ENCODE measurements around the gene SMIM36. TPM values are rescaled to one million over a fixed set of nuclear protein-coding genes. Genes with fewer than 3 reads are reported as not detected.
"Not testable (repeated sequence)": the region's sequence is repeated elsewhere in the genome, so short reads cannot be mapped to it uniquely, and the experiment has no call there.

The SMIM36 gene
- total and polyA plus RNA-seq, 2 experiments from 2014 or later = not detected

- H3K79me2 ChIP-seq (replicated peaks; ENCODE audit: insufficient read depth) = no peaks in the 10 kb centered on the region
- no peaks in the 10 kb centered on the region for H3K36me3 ChIP-seq (ENCODE audit: insufficient read depth)
- no peak overlapping the region for H3K27ac ChIP-seq (ENCODE audit: low read depth)
- H3F3A ChIP-seq (replicated peaks; ENCODE audit: low read depth) = no peaks in the 10 kb centered on the region
- no peaks in the 10 kb centered on the region for H3K9me2 ChIP-seq (ENCODE audit: insufficient read depth)
- Mint-ChIP-seq H3K4me1 (peaks cover 21% of the 10 kb centered on the region), H3K36me3 (ENCODE audit: low read depth) (no peaks in the 10 kb centered on the region), H3K27ac (no peak overlapping the region), H3K9me3 (no peaks in the 10 kb centered on the region), H3K27me3 (ENCODE audit: insufficient read depth, low read depth, poor library complexity) (peaks cover 4% of the 10 kb centered on the region), H3K4me3 (no peak overlapping the region)
- H3K4me1 ChIP-seq (ENCODE audit: insufficient read depth) = peaks cover 13% of the 10 kb centered on the region; the same call in 1 of the 2 replicates
- no peaks in the 10 kb centered on the region for H4K20me1 ChIP-seq (replicated peaks; ENCODE audit: insufficient read depth)
- H2AFZ ChIP-seq = 0 out of 2 replicates have a peak overlapping the region, but pooled peaks have one; percentile 56
- TF ChIP-seq ZNF114 (CRISPR knock-in tag; IDR thresholded peaks at IDR 0.05) = no peak
- no peak for TF ChIP-seq CREB1 (CRISPR knock-in tag; IDR thresholded peaks at IDR 0.05; ENCODE audit: low read depth)
- TF ChIP-seq NANOG (IDR thresholded peaks at IDR 0.05; ENCODE audit: borderline replicate concordance) = no peak
- no peak for TF ChIP-seq ZNF331 (CRISPR knock-in tag; IDR thresholded peaks at IDR 0.05; ENCODE audit: low read depth)
- TF ChIP-seq EZH2phosphoT487 (IDR thresholded peaks at IDR 0.05; ENCODE audit: unreplicated experiment) = no peak
- no peak overlapping the region for H3K4me3 ChIP-seq
- H3K4me2 ChIP-seq = no peak overlapping the region
- H3K27me3 ChIP-seq (ENCODE audit: insufficient read depth) = no peaks in the 10 kb centered on the region
- DNase-seq (ENCODE audit: low spot score) (no peak), ATAC-seq (no peak)
Observed at GRCh38 chr17:55448681-55449080, 62.6 kb downstream of the SMIM36 start.

GRCh38 chr17:55446581-55447205 lies 64.6 kb downstream of the SMIM36 start:
- Histone ChIP-seq H3K4me3 (no peak overlapping the region), H3K27me3 (ENCODE audit: insufficient read depth) (no peaks in the 10 kb centered on the region), H4K20me1 (replicated peaks; ENCODE audit: insufficient read depth) (no peaks in the 10 kb centered on the region), H3K4me2 (no peak overlapping the region), H2AFZ (no peak overlapping the region), H3K9me2 (ENCODE audit: insufficient read depth) (no peaks in the 10 kb centered on the region), H3K79me2 (replicated peaks; ENCODE audit: insufficient read depth) (no peaks in the 10 kb centered on the region), H3K4me1 (ENCODE audit: insufficient read depth) (peaks cover 8% of the 10 kb centered on the region; the same call in 1 of the 2 replicates), H3K27ac (ENCODE audit: low read depth) (no peak overlapping the region), H3K36me3 (ENCODE audit: insufficient read depth) (no peaks in the 10 kb centered on the region), H3F3A (replicated peaks; ENCODE audit: low read depth) (no peaks in the 10 kb centered on the region)
- Mint-ChIP-seq H3K4me1 (peaks cover 21% of the 10 kb centered on the region), H3K27ac (no peak overlapping the region), H3K9me3 (no peaks in the 10 kb centered on the region), H3K4me3 (no peak overlapping the region), H3K27me3 (ENCODE audit: insufficient read depth, low read depth, poor library complexity) (peaks cover 2% of the 10 kb centered on the region), H3K36me3 (ENCODE audit: low read depth) (no peaks in the 10 kb centered on the region)
- ATAC-seq = no peak
- TF ChIP-seq ZNF331 (CRISPR knock-in tag; IDR thresholded peaks at IDR 0.05; ENCODE audit: low read depth) (no peak), NANOG (IDR thresholded peaks at IDR 0.05; ENCODE audit: borderline replicate concordance) (no peak)
- no peak for DNase-seq (ENCODE audit: low spot score)

- not testable (repeated sequence) for H3K27ac ChIP-seq (ENCODE audit: low read depth); DNase-seq (ENCODE audit: low spot score); H3K36me3 Mint-ChIP-seq (ENCODE audit: low read depth); H3K4me2 ChIP-seq; H3F3A ChIP-seq (replicated peaks; ENCODE audit: low read depth); H4K20me1 ChIP-seq (replicated peaks; ENCODE audit: insufficient read depth); H2AFZ ChIP-seq; H3K9me3 Mint-ChIP-seq; H3K4me1 ChIP-seq (ENCODE audit: insufficient read depth); ATAC-seq; H3K4me3 Mint-ChIP-seq; H3K36me3 ChIP-seq (ENCODE audit: insufficient read depth); H3K27me3 ChIP-seq (ENCODE audit: insufficient read depth); H3K4me3 ChIP-seq; H3K27me3 Mint-ChIP-seq (ENCODE audit: insufficient read depth, low read depth, poor library complexity); H3K9me2 ChIP-seq (ENCODE audit: insufficient read depth); H3K79me2 ChIP-seq (replicated peaks; ENCODE audit: insufficient read depth); H3K27ac Mint-ChIP-seq
- peaks cover 21% of the 10 kb centered on the region for H3K4me1 Mint-ChIP-seq
Observed at GRCh38 chr17:55446004-55446403, 65.2 kb downstream of the SMIM36 start.
